ENCODE measurements around the gene FAM110C.

DNA sequence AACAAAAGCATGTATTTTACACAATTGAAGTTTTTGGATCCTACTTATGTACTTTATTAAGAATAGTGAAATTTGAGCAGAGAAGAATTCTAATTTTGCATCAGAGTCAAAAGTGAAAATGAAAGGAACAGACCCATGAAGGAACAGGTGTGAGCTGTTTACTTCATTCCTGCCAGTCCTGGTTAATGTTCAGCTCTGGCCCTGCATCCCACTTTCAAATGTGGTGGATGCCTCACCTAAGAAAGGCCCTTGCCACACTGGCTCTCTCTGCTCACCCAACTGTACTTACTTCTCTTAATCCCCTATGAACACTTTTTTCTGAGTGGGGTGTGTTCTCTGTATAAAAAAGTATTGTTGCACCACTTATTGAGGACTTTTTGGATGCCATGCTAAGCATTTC is 22.2 kb downstream of the FAM110C start:
- TF ChIP-seq POLR2A (IDR thresholded peaks at IDR 0.05) = no peak
- TF ChIP-seq, protein P1, sequence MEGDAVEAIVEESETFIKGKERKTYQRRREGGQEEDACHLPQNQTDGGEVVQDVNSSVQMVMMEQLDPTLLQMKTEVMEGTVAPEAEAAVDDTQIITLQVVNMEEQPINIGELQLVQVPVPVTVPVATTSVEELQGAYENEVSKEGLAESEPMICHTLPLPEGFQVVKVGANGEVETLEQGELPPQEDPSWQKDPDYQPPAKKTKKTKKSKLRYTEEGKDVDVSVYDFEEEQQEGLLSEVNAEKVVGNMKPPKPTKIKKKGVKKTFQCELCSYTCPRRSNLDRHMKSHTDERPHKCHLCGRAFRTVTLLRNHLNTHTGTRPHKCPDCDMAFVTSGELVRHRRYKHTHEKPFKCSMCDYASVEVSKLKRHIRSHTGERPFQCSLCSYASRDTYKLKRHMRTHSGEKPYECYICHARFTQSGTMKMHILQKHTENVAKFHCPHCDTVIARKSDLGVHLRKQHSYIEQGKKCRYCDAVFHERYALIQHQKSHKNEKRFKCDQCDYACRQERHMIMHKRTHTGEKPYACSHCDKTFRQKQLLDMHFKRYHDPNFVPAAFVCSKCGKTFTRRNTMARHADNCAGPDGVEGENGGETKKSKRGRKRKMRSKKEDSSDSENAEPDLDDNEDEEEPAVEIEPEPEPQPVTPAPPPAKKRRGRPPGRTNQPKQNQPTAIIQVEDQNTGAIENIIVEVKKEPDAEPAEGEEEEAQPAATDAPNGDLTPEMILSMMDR (IDR thresholded peaks at IDR 0.05) = no peak
